Urinary bladder (tissue), 4 donors: ENCODE data around the gene DPPA2. TPM values are rescaled to one million over a fixed set of nuclear protein-coding genes. Genes with fewer than 3 reads are reported as not detected.
"Not testable (repeated sequence)": the region's sequence is repeated elsewhere in the genome, so short reads cannot be mapped to it uniquely, and the experiment has no call there.

ENCODE experiments used
- DNase-seq: peaks from one replicate; pipeline ENCODE4 v3.0.0-alpha.2; 2015; ENCODE audit errors: extremely low spot score
- H3K27ac ChIP-seq: one replicate; pipeline ENCODE4 v1.5.1; 2013; ENCODE audit warnings: low read depth, mild to moderate bottlenecking, moderate library complexity
- H3K36me3 ChIP-seq: one replicate; pipeline ENCODE4 v1.6.1; 2013; ENCODE audit warnings: mild to moderate bottlenecking, moderate library complexity; ENCODE audit not compliant: insufficient read depth
- H3K4me1 ChIP-seq: one replicate; pipeline ENCODE4 v1.6.1; 2013; ENCODE audit warnings: mild to moderate bottlenecking, moderate library complexity; ENCODE audit not compliant: insufficient read depth
- H3K4me3 ChIP-seq: one replicate; pipeline ENCODE4 v1.5.1; 2013; ENCODE audit warnings: low read depth, low read length
- WGBS: extraction: QIAGEN DNeasy Blood & Tissue Kit; methylation state at CpG from one replicate; pipeline ENCODE4 v1.1.7; 2013; 5-methylcytosine and 5-hydroxymethylcytosine counted together
- polyA plus RNA-seq: library from polyadenylated mRNA; stranded (reverse); fragments of 200-250 nt; gene quantifications from one replicate; pipeline ENCODE4 v1.2.3, GENCODE V29; 2013
- total RNA-seq: library from RNA; depleted of rRNA; stranded (reverse); fragments of >200 nt; gene quantifications from one replicate; pipeline ENCODE4 v1.2.3, GENCODE V29; 2014
- donor health status: healthy with polysubstance abuse.
- donor health status: healthy.

The DPPA2 gene, protein sequence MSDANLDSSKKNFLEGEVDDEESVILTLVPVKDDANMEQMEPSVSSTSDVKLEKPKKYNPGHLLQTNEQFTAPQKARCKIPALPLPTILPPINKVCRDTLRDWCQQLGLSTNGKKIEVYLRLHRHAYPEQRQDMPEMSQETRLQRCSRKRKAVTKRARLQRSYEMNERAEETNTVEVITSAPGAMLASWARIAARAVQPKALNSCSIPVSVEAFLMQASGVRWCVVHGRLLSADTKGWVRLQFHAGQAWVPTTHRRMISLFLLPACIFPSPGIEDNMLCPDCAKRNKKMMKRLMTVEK
- total RNA-seq (not detected), polyA plus RNA-seq (not detected)

DNA sequence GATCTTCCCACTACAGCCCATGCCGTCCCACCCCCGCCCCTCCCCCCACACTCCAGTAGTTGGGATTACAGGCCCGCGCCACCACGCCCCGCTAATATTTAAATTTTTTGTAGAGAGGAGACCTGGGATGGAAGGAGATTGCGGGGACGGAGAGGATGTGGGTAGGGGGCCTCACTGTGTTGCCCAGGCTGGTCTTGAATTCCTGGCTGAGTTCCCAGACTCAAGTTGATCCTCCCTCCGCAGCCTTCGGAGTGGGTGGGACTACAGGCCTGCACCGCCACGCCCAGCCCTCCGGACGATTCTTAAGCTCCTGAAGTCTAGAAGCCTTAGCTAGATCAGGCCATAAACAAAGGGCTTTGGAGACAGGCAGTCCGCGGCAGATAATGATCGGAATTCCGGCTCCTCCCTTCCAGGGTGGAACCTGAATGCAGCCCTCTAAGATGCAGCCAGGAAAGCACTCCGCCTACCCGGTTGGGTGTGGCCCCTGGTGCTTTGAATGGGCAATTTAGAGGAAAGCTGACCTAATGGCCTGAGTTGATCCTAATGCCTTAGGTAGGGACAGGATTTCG is at the start of gene DPPA2:
Gene DPPA2, minus strand, starts transcription at position 356 of the 569 bp plus-strand sequence. CDS start 1,975 bp downstream, outside the sequence.
- 84% methylated on average over 21 of the region's 21 CpGs for WGBS
- H3K4me3 ChIP-seq = no peak within 1 kb of the TSS
- no peak within 1 kb of the TSS for H3K27ac ChIP-seq
- no peaks in the 10 kb centered on the region for H3K4me1 ChIP-seq
- no peaks in the 10 kb centered on the region for H3K36me3 ChIP-seq
- DNase-seq = no peak

DNA sequence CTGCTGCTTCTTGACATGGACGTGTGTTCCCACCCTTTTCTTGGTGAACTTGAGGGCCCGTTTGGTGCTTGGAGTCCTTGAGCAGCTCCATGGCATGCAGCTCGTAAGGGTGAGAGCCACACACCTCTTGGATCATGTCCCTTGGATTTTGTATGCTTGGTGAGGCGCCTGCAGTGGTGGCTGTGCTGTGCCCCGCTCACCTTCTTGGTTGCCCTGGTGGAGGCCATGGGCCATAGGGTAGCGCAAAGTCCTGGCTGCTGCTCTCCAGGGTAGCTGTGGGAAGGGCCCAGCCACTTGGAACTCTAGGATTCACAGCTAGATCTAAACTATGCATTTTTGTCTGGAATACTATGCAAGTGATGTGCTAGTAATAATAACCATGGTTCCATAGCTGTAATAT is 47.8 kb upstream of the DPPA2 start:
- Histone ChIP-seq H3K36me3 (no peaks in the 10 kb centered on the region), H3K4me3 (no peak overlapping the region), H3K27ac (no peak overlapping the region), H3K4me1 (no peaks in the 10 kb centered on the region)
- 88% methylated on average over 6 of the region's 6 CpGs for WGBS
- no peak for DNase-seq

DNA sequence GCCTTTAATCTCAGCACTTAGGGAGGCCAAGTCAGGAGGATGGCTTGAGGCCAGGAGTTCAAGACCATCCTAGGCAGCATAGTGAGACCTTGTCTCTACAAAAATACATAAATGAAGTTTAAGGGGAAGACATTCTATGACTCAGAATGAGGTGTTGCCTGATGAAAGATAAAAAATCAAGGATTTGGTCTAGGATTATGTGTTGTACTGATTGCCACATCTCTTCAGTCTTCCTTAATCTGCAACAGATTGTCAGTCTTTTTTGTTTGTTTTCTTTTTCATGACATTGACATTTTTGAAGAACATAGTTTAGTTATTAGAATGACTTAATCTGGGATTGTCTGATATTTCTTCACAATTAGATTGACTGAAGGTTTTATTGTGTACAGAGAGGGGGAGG is 47.3 kb upstream of the DPPA2 start:
- Histone ChIP-seq H3K27ac (no peak overlapping the region), H3K4me3 (no peak overlapping the region), H3K36me3 (no peaks in the 10 kb centered on the region), H3K4me1 (no peaks in the 10 kb centered on the region)
- no peak for DNase-seq

- Histone ChIP-seq H3K36me3 (no peaks in the 10 kb centered on the region), H3K4me3 (no peak overlapping the region), H3K4me1 (no peaks in the 10 kb centered on the region), H3K27ac (no peak overlapping the region)
- WGBS = 87% methylated on average over 4 of the region's 4 CpGs
- DNase-seq = no peak
Observed at GRCh38 chr3:109362823-109363222, 46.5 kb upstream of the DPPA2 start.

- not testable (repeated sequence) for H3K27ac ChIP-seq, H3K4me1 ChIP-seq, H3K4me3 ChIP-seq, DNase-seq, H3K36me3 ChIP-seq
- WGBS = 78% methylated on average over 2 of the region's 2 CpGs
Observed at GRCh38 chr3:109358809-109359208, 42.5 kb upstream of the DPPA2 start.

GRCh38 chr3:109356442-109357155 is 40.3 kb upstream of the DPPA2 start:
- 85% methylated on average over 3 of the region's 3 CpGs for WGBS
- Histone ChIP-seq H3K4me1 (no peaks in the 10 kb centered on the region), H3K4me3 (no peak overlapping the region), H3K27ac (no peak overlapping the region), H3K36me3 (no peaks in the 10 kb centered on the region)
- no peak for DNase-seq

GRCh38 chr3:109355625-109356441 is 39.5 kb upstream of the DPPA2 start:
- 74% methylated on average over 8 of the region's 8 CpGs for WGBS
- no peak for DNase-seq
- Histone ChIP-seq H3K4me3 (no peak overlapping the region), H3K4me1 (no peaks in the 10 kb centered on the region), H3K27ac (no peak overlapping the region), H3K36me3 (no peaks in the 10 kb centered on the region)

DNA sequence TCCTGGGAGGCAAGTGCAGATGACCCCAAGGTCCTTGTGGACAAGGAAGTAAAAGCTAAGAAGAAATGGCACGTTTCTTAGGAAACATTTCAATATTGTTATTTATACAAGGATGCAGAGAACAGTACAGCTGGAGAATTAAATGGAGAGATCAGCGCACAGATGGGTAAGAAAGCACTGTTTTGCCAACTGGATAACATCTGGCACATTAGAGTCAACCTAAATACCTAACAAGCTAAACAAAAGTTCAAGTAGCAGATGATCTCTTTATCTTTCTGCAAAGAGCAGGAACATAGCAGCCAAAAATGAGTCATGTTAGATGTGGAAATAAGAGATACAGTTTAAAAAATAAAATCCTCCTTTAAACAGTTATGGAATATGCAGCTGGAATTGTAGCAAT is 36.7 kb upstream of the DPPA2 start:
- no peaks in the 10 kb centered on the region for H3K36me3 ChIP-seq
- H3K27ac ChIP-seq = no peak overlapping the region
- no peak for DNase-seq
- no peaks in the 10 kb centered on the region for H3K4me1 ChIP-seq
- 26% methylated on average over 2 of the region's 2 CpGs for WGBS
- H3K4me3 ChIP-seq = no peak overlapping the region

DNA sequence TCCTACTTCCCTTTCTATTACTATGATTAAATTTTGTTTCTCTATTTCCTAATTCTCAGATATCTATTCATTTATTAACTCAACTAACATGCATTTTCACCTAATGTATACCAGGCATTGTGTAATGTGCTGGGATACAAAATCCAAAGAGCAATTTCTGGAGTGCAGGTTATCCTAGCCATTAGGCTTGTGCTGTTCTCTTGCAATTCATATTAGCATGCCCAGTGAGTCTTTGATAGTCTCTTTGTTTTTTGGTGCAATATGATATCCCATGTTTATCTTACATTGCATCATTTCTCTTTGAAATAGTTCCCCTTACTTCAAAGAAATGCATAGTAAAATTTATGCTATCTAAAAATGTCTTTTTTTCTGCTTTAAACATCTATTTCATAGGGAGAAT is 34.9 kb upstream of the DPPA2 start:
- no peak for DNase-seq
- no peaks in the 10 kb centered on the region for H3K4me1 ChIP-seq
- no peak overlapping the region for H3K27ac ChIP-seq
- no peaks in the 10 kb centered on the region for H3K36me3 ChIP-seq
- H3K4me3 ChIP-seq = no peak overlapping the region

GRCh38 chr3:109346770-109347295 is 30.5 kb upstream of the DPPA2 start:
- 86% methylated on average over 3 of the region's 3 CpGs for WGBS
- Histone ChIP-seq H3K4me1 (no peaks in the 10 kb centered on the region), H3K36me3 (no peaks in the 10 kb centered on the region), H3K4me3 (no peak overlapping the region), H3K27ac (no peak overlapping the region)
- no peak for DNase-seq

- no peaks in the 10 kb centered on the region for H3K36me3 ChIP-seq
- H3K4me3 ChIP-seq = no peak overlapping the region
- no peak overlapping the region for H3K27ac ChIP-seq
- DNase-seq = no peak
- H3K4me1 ChIP-seq = no peaks in the 10 kb centered on the region
- 64% methylated on average over 4 of the region's 4 CpGs for WGBS
Observed at GRCh38 chr3:109346099-109346498, 29.8 kb upstream of the DPPA2 start.

DNA sequence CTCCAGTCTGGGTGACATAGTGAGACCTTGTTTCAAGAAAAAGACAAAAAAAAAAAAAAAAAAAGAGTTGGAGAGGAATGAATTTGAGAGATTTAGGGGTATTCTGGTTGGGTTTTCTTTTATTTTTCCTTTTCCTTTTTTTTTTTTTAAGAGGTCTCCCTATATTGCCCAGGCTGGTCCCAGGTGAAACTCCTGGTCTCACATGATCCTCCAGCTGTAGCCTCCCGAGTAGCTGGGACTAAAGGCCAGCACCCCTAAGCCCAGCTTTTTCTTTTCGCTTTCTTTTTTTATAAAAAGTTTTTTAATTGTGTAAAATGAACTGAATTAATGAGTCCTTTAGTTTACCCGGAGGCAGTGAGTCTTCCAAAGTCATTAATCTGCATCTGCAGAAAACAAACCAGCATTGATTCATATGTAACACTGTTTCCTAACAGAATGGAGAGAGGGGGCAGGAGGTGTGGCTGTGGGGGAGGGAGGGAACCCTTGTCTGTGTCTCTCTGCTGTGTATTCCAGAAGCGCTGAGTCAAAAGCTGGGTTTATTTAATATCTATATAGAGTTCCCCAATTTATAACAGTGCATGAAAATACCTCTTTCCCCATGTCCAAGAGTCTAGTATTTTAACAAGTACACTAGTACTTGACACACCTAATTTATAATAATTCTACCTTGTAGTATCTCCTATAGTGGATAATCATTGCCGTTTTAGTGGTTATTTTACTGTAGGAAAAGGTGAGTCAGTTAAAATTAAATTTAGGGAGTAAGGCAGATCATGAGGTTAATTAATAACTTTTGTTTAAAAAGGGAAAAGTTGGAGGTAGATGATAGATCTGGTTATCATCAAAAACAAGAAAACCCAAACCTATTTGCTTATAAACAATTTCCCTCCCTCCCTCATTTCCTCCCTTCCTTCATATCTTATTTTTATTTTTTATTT is 23.7 kb upstream of the DPPA2 start:
- WGBS = 66% methylated on average over 5 of the region's 5 CpGs
- no peak for DNase-seq

More for the DNA sequence above, 23.7 kb upstream of the DPPA2 start:
- Histone ChIP-seq H3K36me3 (no peaks in the 10 kb centered on the region), H3K4me3 (no peak overlapping the region), H3K27ac (no peak overlapping the region), H3K4me1 (no peaks in the 10 kb centered on the region)
